K562 (cell line): ENCODE results near the gene BCL3. TPM values are rescaled to one million over a fixed set of nuclear protein-coding genes. Genes with fewer than 3 reads are reported as not detected.
A peak's percentile ranks its signal among the peaks of the same experiment; 100 is the strongest.

Experiments
- BRF1 ChIP-seq: IDR thresholded peaks from 3 replicates; pipeline ENCODE4 v1.6.1; 2011; ENCODE audit warnings: borderline replicate concordance, mild to moderate bottlenecking; ENCODE audit not compliant: insufficient read length; ENCODE audit errors: extremely low read depth
- CBX1 ChIP-seq: sonication (generic); IDR thresholded peaks from 2 replicates; pipeline ENCODE4 v1.6.1; 2016; ENCODE audit warnings: antibody characterized with exemption, low read depth, mild to moderate bottlenecking
- CHD1 ChIP-seq: fragments of 200-600 bp; sonication (generic); IDR thresholded peaks from one replicate; pipeline ENCODE4 v1.6.1; 2012; ENCODE audit warnings: mild to moderate bottlenecking, moderate library complexity, low read length, inconsistent platforms
- DLX4 ChIP-seq: fragments of 250-450 bp; sonication (Bioruptor Pico); IDR thresholded peaks from 2 replicates; pipeline ENCODE4 v1.6.1; 2021; ENCODE audit warnings: mild to moderate bottlenecking
- ERF ChIP-seq: fragments of 450-650 bp; formaldehyde crosslinking; IDR thresholded peaks from 2 replicates; pipeline ENCODE4 v1.4.0; 2020; ENCODE audit warnings: mild to moderate bottlenecking, mixed read lengths
- FOS ChIP-seq: IDR thresholded peaks from 3 replicates; pipeline ENCODE4 v1.6.1; 2011; ENCODE audit not compliant: insufficient read length; ENCODE audit errors: extremely low read depth
- PATZ1 ChIP-seq: fragments of 250-450 bp; sonication (Bioruptor Pico); IDR thresholded peaks from 2 replicates; pipeline ENCODE4 v1.5.0; 2020; ENCODE audit warnings: mild to moderate bottlenecking, borderline replicate concordance
- RB1 ChIP-seq: fragments of 450-650 bp; IDR thresholded peaks from 2 replicates; pipeline ENCODE4 v1.6.1; 2017; ENCODE audit warnings: low read depth, mild to moderate bottlenecking
- SIRT6 ChIP-seq: IDR thresholded peaks from one replicate; pipeline ENCODE4 v1.6.1; 2012; ENCODE audit warnings: low read depth, mild to moderate bottlenecking, control low read depth, inconsistent platforms, low read length, moderate library complexity
- TAL1 ChIP-seq: fragments of 450-650 bp; IDR thresholded peaks from 2 replicates; pipeline ENCODE4 v1.6.1; 2016; ENCODE audit warnings: mild to moderate bottlenecking
- TEAD1 ChIP-seq, 2 experiments: fragments of 450-650 bp in 1 of 2; sonication (generic) in 1 of 2; formaldehyde crosslinking; IDR thresholded peaks; 2 replicates each; pipeline versions ENCODE4 v1.4.0 to v1.8.0; 2020 to 2022; ENCODE audit warnings: mild to moderate bottlenecking in 2 of 2, missing genetic modification reagents in 1 of 2
- TFAM ChIP-seq: fragments of 250-450 bp; sonication (Bioruptor Pico); conservative IDR thresholded peaks from 2 replicates; pipeline ENCODE4 v1.5.0; 2021; ENCODE audit warnings: mild to moderate bottlenecking, moderate library complexity
- ZBTB7A ChIP-seq: IDR thresholded peaks from 2 replicates; pipeline ENCODE4 v1.6.1; 2011; ENCODE audit warnings: low read depth, mild to moderate bottlenecking, low read length, moderate library complexity, borderline replicate concordance; ENCODE audit not compliant: control insufficient read depth
- ZNF263 ChIP-seq: sonication (generic); formaldehyde crosslinking; IDR thresholded peaks from 2 replicates; pipeline ENCODE4 v1.8.0; 2022; ENCODE audit warnings: mild to moderate bottlenecking, missing genetic modification reagents, borderline replicate concordance
- ZNF75A ChIP-seq: fragments of 450-650 bp; formaldehyde crosslinking; IDR thresholded peaks from 2 replicates; pipeline ENCODE4 v1.4.0; 2020; ENCODE audit warnings: mild to moderate bottlenecking
- ZNF778 ChIP-seq: fragments of 450-650 bp; formaldehyde crosslinking; IDR thresholded peaks from 2 replicates; pipeline ENCODE4 v1.4.0; 2020; ENCODE audit warnings: mild to moderate bottlenecking, moderate library complexity
- polyA plus RNA-seq, 8 experiments: library from polyadenylated mRNA; depleted of rRNA in 4 of 8; stranded (reverse) in 5 of 8; unstranded in 3 of 8; fragments of >200 nt; fragmentation: Nextera tagmentation in 2 of 8; fragmentation: Illumina TruSeq in 1 of 8; extraction: Ambion mirVana in 2 of 8; extraction: Trizol in 1 of 8; gene quantifications; 2 replicates each; pipeline versions ENCODE4 v1.2.1 to v1.2.3, GENCODE V29; 2011 to 2014; ENCODE audit warnings: inconsistent platforms in 1 of 8, missing spikeins in 1 of 8
- total RNA-seq, 7 experiments: library from RNA; depleted of rRNA in 6 of 7; stranded (reverse); fragments of >200 nt in 6 of 7; fragmentation: Illumina TruSeq in 2 of 7; extraction: Trizol in 2 of 7; gene quantifications; 2 replicates each; pipeline versions ENCODE4 v1.2.1 to v1.2.3, GENCODE V29; 2011 to 2021; ENCODE audit warnings: low replicate concordance in 1 of 7
- TF ChIP-seq, protein P1 (sequence below): sonication (generic); formaldehyde crosslinking; IDR thresholded peaks from 2 replicates; pipeline ENCODE4 v1.9.0; 2022; ENCODE audit warnings: mild to moderate bottlenecking, missing genetic modification reagents
- TF ChIP-seq, protein P2 (sequence below): fragments of 250-450 bp; sonication (Bioruptor Pico); IDR thresholded peaks from 2 replicates; pipeline ENCODE4 v1.9.0; 2021; ENCODE audit warnings: mild to moderate bottlenecking
- TF ChIP-seq, protein P3 (sequence below): fragments of 450-650 bp; formaldehyde crosslinking; IDR thresholded peaks from 2 replicates; pipeline ENCODE4 v1.4.0; 2020; ENCODE audit warnings: mild to moderate bottlenecking, moderate library complexity
- TF ChIP-seq, protein P4 (sequence below), 2 experiments: fragments of 450-650 bp; conservative IDR thresholded peaks; 2 replicates each; pipeline ENCODE4 v1.6.1; 2017; ENCODE audit warnings: mild to moderate bottlenecking in 2 of 2, moderate library complexity in 2 of 2

BCL3 gene
- total and polyA plus RNA-seq, 9 of the 15 experiments (the other 6 are each of a cell fraction or from before 2014, with no cell fraction given): 0.03 to 2.4 (median 0.50) TPM; not detected in 1

GRCh38 chr19:44748426-44749254, at the start of gene BCL3 (continued):
- TF ChIP-seq, protein P1, sequence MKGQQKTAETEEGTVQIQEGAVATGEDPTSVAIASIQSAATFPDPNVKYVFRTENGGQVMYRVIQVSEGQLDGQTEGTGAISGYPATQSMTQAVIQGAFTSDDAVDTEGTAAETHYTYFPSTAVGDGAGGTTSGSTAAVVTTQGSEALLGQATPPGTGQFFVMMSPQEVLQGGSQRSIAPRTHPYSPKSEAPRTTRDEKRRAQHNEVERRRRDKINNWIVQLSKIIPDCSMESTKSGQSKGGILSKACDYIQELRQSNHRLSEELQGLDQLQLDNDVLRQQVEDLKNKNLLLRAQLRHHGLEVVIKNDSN (CRISPR knock-in tag): no peak
- TF ChIP-seq TFAM (CRISPR knock-in tag) (no peak), RB1 (peak; percentile 37), TAL1 (no peak), CBX1 (no peak), FOS (no peak), ZNF778 (CRISPR knock-in tag) (no peak), ERF (CRISPR knock-in tag) (no peak), SIRT6 (no peak), ZNF75A (CRISPR knock-in tag) (no peak), BRF1 (no peak), TEAD1 (CRISPR knock-in tag; IDR thresholded peaks at IDR 0.05) (no peak), ZBTB7A (peak; percentile 82), CHD1 (peak; percentile 46), ZNF263 (CRISPR knock-in tag) (no peak), DLX4 (CRISPR knock-in tag) (no peak), PATZ1 (CRISPR knock-in tag) (no peak)
- TF ChIP-seq, protein P2, sequence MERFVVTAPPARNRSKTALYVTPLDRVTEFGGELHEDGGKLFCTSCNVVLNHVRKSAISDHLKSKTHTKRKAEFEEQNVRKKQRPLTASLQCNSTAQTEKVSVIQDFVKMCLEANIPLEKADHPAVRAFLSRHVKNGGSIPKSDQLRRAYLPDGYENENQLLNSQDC (CRISPR knock-in tag): no peak
- TF ChIP-seq, protein P3, sequence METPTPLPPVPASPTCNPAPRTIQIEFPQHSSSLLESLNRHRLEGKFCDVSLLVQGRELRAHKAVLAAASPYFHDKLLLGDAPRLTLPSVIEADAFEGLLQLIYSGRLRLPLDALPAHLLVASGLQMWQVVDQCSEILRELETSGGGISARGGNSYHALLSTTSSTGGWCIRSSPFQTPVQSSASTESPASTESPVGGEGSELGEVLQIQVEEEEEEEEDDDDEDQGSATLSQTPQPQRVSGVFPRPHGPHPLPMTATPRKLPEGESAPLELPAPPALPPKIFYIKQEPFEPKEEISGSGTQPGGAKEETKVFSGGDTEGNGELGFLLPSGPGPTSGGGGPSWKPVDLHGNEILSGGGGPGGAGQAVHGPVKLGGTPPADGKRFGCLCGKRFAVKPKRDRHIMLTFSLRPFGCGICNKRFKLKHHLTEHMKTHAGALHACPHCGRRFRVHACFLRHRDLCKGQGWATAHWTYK (CRISPR knock-in tag): no peak
- TF ChIP-seq, protein P4, sequence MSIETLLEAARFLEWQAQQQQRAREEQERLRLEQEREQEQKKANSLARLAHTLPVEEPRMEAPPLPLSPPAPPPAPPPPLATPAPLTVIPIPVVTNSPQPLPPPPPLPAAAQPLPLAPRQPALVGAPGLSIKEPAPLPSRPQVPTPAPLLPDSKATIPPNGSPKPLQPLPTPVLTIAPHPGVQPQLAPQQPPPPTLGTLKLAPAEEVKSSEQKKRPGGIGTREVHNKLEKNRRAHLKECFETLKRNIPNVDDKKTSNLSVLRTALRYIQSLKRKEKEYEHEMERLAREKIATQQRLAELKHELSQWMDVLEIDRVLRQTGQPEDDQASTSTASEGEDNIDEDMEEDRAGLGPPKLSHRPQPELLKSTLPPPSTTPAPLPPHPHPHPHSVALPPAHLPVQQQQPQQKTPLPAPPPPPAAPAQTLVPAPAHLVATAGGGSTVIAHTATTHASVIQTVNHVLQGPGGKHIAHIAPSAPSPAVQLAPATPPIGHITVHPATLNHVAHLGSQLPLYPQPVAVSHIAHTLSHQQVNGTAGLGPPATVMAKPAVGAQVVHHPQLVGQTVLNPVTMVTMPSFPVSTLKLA (conservative IDR thresholded peaks at IDR 0.05): no peak
